ENCODE measurements around the gene RBBP8.

GRCh38 chr18:23059541-23060465 lies 126.7 kb downstream of the RBBP8 start:
- no peak for TF ChIP-seq POLR2A (IDR thresholded peaks at IDR 0.05)
- TF ChIP-seq CTCF (IDR thresholded peaks at IDR 0.05), result no peak
- no peak for TF ChIP-seq POLR2AphosphoS5 (IDR thresholded peaks at IDR 0.05)

All from gastroesophageal sphincter (tissue), 3 donors.